ENCODE data around the gene OSBPL6. TPM values are rescaled to one million over a fixed set of nuclear protein-coding genes. Genes with fewer than 3 reads are reported as not detected.

The OSBPL6 gene
- total and polyA plus RNA-seq, 2 donors from 2014 or later = 0.91 to 1.4 TPM

- intact Hi-C loops (cut with DNase I) = no loop called here
- peaks cover 7 to 15% (median 8%) of the 10 kb centered on the region in 3 donors for H3K36me3 ChIP-seq (ENCODE audit: control insufficient read depth in 2 of 3, insufficient read depth in 3 of 3, low read length in 3 of 3)
- TF ChIP-seq, protein P1, sequence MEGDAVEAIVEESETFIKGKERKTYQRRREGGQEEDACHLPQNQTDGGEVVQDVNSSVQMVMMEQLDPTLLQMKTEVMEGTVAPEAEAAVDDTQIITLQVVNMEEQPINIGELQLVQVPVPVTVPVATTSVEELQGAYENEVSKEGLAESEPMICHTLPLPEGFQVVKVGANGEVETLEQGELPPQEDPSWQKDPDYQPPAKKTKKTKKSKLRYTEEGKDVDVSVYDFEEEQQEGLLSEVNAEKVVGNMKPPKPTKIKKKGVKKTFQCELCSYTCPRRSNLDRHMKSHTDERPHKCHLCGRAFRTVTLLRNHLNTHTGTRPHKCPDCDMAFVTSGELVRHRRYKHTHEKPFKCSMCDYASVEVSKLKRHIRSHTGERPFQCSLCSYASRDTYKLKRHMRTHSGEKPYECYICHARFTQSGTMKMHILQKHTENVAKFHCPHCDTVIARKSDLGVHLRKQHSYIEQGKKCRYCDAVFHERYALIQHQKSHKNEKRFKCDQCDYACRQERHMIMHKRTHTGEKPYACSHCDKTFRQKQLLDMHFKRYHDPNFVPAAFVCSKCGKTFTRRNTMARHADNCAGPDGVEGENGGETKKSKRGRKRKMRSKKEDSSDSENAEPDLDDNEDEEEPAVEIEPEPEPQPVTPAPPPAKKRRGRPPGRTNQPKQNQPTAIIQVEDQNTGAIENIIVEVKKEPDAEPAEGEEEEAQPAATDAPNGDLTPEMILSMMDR (IDR thresholded peaks at IDR 0.05; ENCODE audit: borderline replicate concordance, extremely low read depth, insufficient read depth) = no peak
- H3K9me3 ChIP-seq (ENCODE audit: control insufficient read depth in 2 of 3, insufficient read depth in 1 of 3, low read length in 3 of 3) = no peaks in the 10 kb centered on the region
- no peak for FAIRE-seq
- DNase-seq = no peak
- H3K4me3 ChIP-seq (ENCODE audit: low read length in 3 of 3) = peak overlapping the region in 2 of 3 donors; percentile 77 to 88
- peak overlapping the region in 1 of 3 donors; percentile 83 for H3K9ac ChIP-seq (ENCODE audit: low read length in 3 of 3)
- H3K27me3 ChIP-seq (ENCODE audit: control insufficient read depth, insufficient read depth, low read length) = no peaks in the 10 kb centered on the region
- peaks cover 8 to 11% (median 8%) of the 10 kb centered on the region in 3 donors for H3K4me1 ChIP-seq (ENCODE audit: control insufficient read depth in 2 of 3, insufficient read depth in 2 of 3, low read depth in 1 of 3, low read length in 3 of 3)
- no peak overlapping the region for H3K27ac ChIP-seq (ENCODE audit: low read depth in 2 of 2, low read length in 2 of 2)
Observed at GRCh38 chr2:178448968-178449661, 254.8 kb downstream of the OSBPL6 start.

- intact Hi-C loops (cut with DNase I) = no loop called here
- TF ChIP-seq, protein P1 (IDR thresholded peaks at IDR 0.05; ENCODE audit: borderline replicate concordance, extremely low read depth, insufficient read depth) = no peak
- Histone ChIP-seq H3K4me1 (ENCODE audit: control insufficient read depth in 2 of 3, insufficient read depth in 2 of 3, low read depth in 1 of 3, low read length in 3 of 3) (peaks cover 8 to 11% (median 8%) of the 10 kb centered on the region in 3 donors), H3K27me3 (ENCODE audit: control insufficient read depth, insufficient read depth, low read length) (no peaks in the 10 kb centered on the region), H3K9ac (ENCODE audit: low read length in 3 of 3) (peak overlapping the region in 2 of 3 donors; percentile 45 to 83), H3K9me3 (ENCODE audit: control insufficient read depth in 2 of 3, insufficient read depth in 1 of 3, low read length in 3 of 3) (no peaks in the 10 kb centered on the region), H3K4me3 (ENCODE audit: low read length in 3 of 3) (peak overlapping the region; percentile 77 to 88 (median 78)), H3K27ac (ENCODE audit: low read depth in 2 of 2, low read length in 2 of 2) (peak overlapping the region; percentile 98 to 99), H3K36me3 (ENCODE audit: control insufficient read depth in 2 of 3, insufficient read depth in 3 of 3, low read length in 3 of 3) (peaks cover 5 to 11% (median 8%) of the 10 kb centered on the region in 3 donors)
- FAIRE-seq (no peak), DNase-seq (peak in 2 of 5 donors; percentile 6 to 45)
Observed at GRCh38 chr2:178449700-178450523, 255.6 kb downstream of the OSBPL6 start.

GRCh38 chr2:178450524-178450773 is 256.1 kb downstream of the OSBPL6 start:
- H3K9ac ChIP-seq (ENCODE audit: low read length in 3 of 3) = peak overlapping the region; percentile 45 to 83 (median 70)
- peaks cover 4 to 8% (median 6%) of the 10 kb centered on the region in 3 donors for H3K36me3 ChIP-seq (ENCODE audit: control insufficient read depth in 2 of 3, insufficient read depth in 3 of 3, low read length in 3 of 3)
- DNase-seq (no peak), FAIRE-seq (no peak)
- H3K4me1 ChIP-seq (ENCODE audit: control insufficient read depth in 2 of 3, insufficient read depth in 2 of 3, low read depth in 1 of 3, low read length in 3 of 3) = peaks cover 8 to 11% (median 8%) of the 10 kb centered on the region in 3 donors
- no peaks in the 10 kb centered on the region for H3K9me3 ChIP-seq (ENCODE audit: control insufficient read depth in 2 of 3, insufficient read depth in 1 of 3, low read length in 3 of 3)
- TF ChIP-seq, protein P1 (IDR thresholded peaks at IDR 0.05; ENCODE audit: borderline replicate concordance, extremely low read depth, insufficient read depth) = no peak
- intact Hi-C loops (cut with DNase I) = no loop called here
- H3K27me3 ChIP-seq (ENCODE audit: control insufficient read depth, insufficient read depth, low read length) = no peaks in the 10 kb centered on the region
- peak overlapping the region; percentile 77 to 88 (median 78) for H3K4me3 ChIP-seq (ENCODE audit: low read length in 3 of 3)
- H3K27ac ChIP-seq (ENCODE audit: low read depth in 2 of 2, low read length in 2 of 2) = peak overlapping the region; percentile 98 to 99

Data from kidney (tissue), 14 donors.